H9 (cell line): ENCODE measurements around the gene ZFYVE19. TPM values are rescaled to one million over a fixed set of nuclear protein-coding genes. Genes with fewer than 3 reads are reported as not detected.

Source experiments
- DNase-seq: peaks from one replicate; pipeline ENCODE4 v3.0.0-alpha.2; 2017
- H2AFZ ChIP-seq: one replicate; pipeline ENCODE4 v1.6.1; 2013; ENCODE audit warnings: mild to moderate bottlenecking, low read length, control low read depth, moderate library complexity
- H2AK5ac ChIP-seq: 2 replicates; pipeline ENCODE4 v1.6.1; 2013; ENCODE audit warnings: low read length, control low read depth, mixed read lengths; ENCODE audit not compliant: insufficient read length
- H2BK120ac ChIP-seq: one replicate; pipeline ENCODE4 v1.6.1; 2013; ENCODE audit warnings: low read depth, mild to moderate bottlenecking, low read length, control low read depth, inconsistent platforms; ENCODE audit not compliant: poor library complexity, severe bottlenecking
- H2BK12ac ChIP-seq: 2 replicates; pipeline ENCODE4 v1.6.1; 2013; ENCODE audit warnings: low read length, control low read depth, mixed read lengths, low read depth; ENCODE audit not compliant: insufficient read length
- H2BK15ac ChIP-seq: 2 replicates; pipeline ENCODE4 v1.6.1; 2013; ENCODE audit warnings: low read depth, low read length, control low read depth
- H2BK20ac ChIP-seq: one replicate; pipeline ENCODE4 v1.6.1; 2013; ENCODE audit warnings: low read depth, mild to moderate bottlenecking, low read length, control low read depth, inconsistent platforms; ENCODE audit not compliant: poor library complexity, severe bottlenecking
- H2BK5ac ChIP-seq: 2 replicates; pipeline ENCODE4 v1.6.1; 2013; ENCODE audit warnings: low read length, control low read depth, mixed read lengths; ENCODE audit not compliant: insufficient read length
- H3K14ac ChIP-seq: 2 replicates; pipeline ENCODE4 v1.6.1; 2013; ENCODE audit warnings: low read length, control low read depth; ENCODE audit not compliant: insufficient read depth
- H3K18ac ChIP-seq: 2 replicates; pipeline ENCODE4 v1.6.1; 2013; ENCODE audit warnings: low read depth, mild to moderate bottlenecking, mixed read lengths, low read length, control low read depth; ENCODE audit not compliant: insufficient read length
- H3K23ac ChIP-seq: 2 replicates; pipeline ENCODE4 v1.6.1; 2013; ENCODE audit warnings: low read length, control low read depth, mixed read lengths, low read depth; ENCODE audit not compliant: insufficient read length
- H3K23me2 ChIP-seq: 2 replicates; pipeline ENCODE4 v1.6.1; 2013; ENCODE audit warnings: low read depth, mild to moderate bottlenecking, mixed read lengths, low read length, control low read depth; ENCODE audit not compliant: insufficient read length, poor library complexity, severe bottlenecking
- H3K27ac ChIP-seq: 2 replicates; pipeline ENCODE4 v1.5.1; 2013; ENCODE audit warnings: low read length, control low read depth, mixed read lengths, low read depth; ENCODE audit not compliant: insufficient read length
- H3K27me3 ChIP-seq: 2 replicates; pipeline ENCODE4 v1.6.1; 2013; ENCODE audit warnings: low read length, control low read depth, inconsistent platforms; ENCODE audit not compliant: insufficient read depth
- H3K4ac ChIP-seq: 2 replicates; pipeline ENCODE4 v1.6.1; 2013; ENCODE audit warnings: low read depth, mild to moderate bottlenecking, control low read depth, inconsistent platforms, low read length, moderate library complexity
- H3K4me1 ChIP-seq: 2 replicates; pipeline ENCODE4 v1.6.1; 2013; ENCODE audit warnings: low read length, control low read depth, inconsistent platforms; ENCODE audit not compliant: insufficient read depth
- H3K4me2 ChIP-seq: 2 replicates; pipeline ENCODE4 v1.6.1; 2013; ENCODE audit warnings: low read length, control low read depth, mixed read lengths; ENCODE audit not compliant: insufficient read length, insufficient read depth
- H3K56ac ChIP-seq: 2 replicates; pipeline ENCODE4 v1.6.1; 2013; ENCODE audit warnings: low read depth, mild to moderate bottlenecking, mixed read lengths, low read length, control low read depth; ENCODE audit not compliant: insufficient read length
- H3K79me1 ChIP-seq: 2 replicates; pipeline ENCODE4 v1.6.1; 2013; ENCODE audit warnings: low read depth, mild to moderate bottlenecking, moderate library complexity, low read length, control low read depth, inconsistent platforms; ENCODE audit not compliant: insufficient read depth, poor library complexity, severe bottlenecking
- H3K79me2 ChIP-seq: 2 replicates; pipeline ENCODE4 v1.6.1; 2013; ENCODE audit warnings: low read length, control low read depth, inconsistent platforms; ENCODE audit not compliant: insufficient read depth
- H3K9ac ChIP-seq: 2 replicates; pipeline ENCODE4 v1.6.1; 2013; ENCODE audit warnings: low read length, control low read depth, mixed read lengths; ENCODE audit not compliant: insufficient read length; ENCODE audit errors: extremely low read depth
- H3K9me3 ChIP-seq: one replicate; pipeline ENCODE4 v1.6.1; 2013; ENCODE audit warnings: low read depth, low read length, inconsistent platforms; ENCODE audit not compliant: control insufficient read depth
- H3T11ph ChIP-seq: one replicate; pipeline ENCODE4 v1.6.1; 2013; ENCODE audit warnings: mild to moderate bottlenecking, low read length, control low read depth, inconsistent platforms
- H4K20me1 ChIP-seq: one replicate; pipeline ENCODE4 v1.6.1; 2013; ENCODE audit not compliant: control insufficient read depth, insufficient read length, insufficient read depth
- H4K5ac ChIP-seq: 2 replicates; pipeline ENCODE4 v1.6.1; 2013; ENCODE audit warnings: low read depth, mild to moderate bottlenecking, mixed read lengths, low read length, control low read depth; ENCODE audit not compliant: insufficient read length
- H4K8ac ChIP-seq: replicated peaks from 2 replicates; pipeline ENCODE4 v1.6.1; 2013; ENCODE audit warnings: low read length, control low read depth, mixed read lengths, low read depth; ENCODE audit not compliant: insufficient read length
- H4K91ac ChIP-seq: 2 replicates; pipeline ENCODE4 v1.6.1; 2013; ENCODE audit warnings: low read depth, mild to moderate bottlenecking, moderate library complexity, mixed read lengths, low read length, control low read depth; ENCODE audit not compliant: insufficient read length
- H3K27ac Mint-ChIP-seq, 3 experiments: 2 replicates in 2 of 3; 3 replicates in 1 of 3; pipeline ENCODE4 v1.8.0; 2020 to 2021; ENCODE audit warnings: mixed read lengths in 3 of 3, mild to moderate bottlenecking in 1 of 3, moderate library complexity in 1 of 3
- H3K27me3 Mint-ChIP-seq: 2 replicates; pipeline ENCODE4 v1.8.0; 2021; ENCODE audit warnings: low read depth, mild to moderate bottlenecking, moderate library complexity, mixed read lengths
- H3K36me3 Mint-ChIP-seq, 3 experiments: 2 replicates in 2 of 3; 3 replicates in 1 of 3; pipeline ENCODE4 v1.8.0; 2020 to 2021; ENCODE audit warnings: low read depth in 3 of 3, mixed read lengths in 3 of 3; ENCODE audit not compliant: insufficient read depth in 1 of 3
- H3K4me1 Mint-ChIP-seq, 2 experiments: 2 replicates each; pipeline ENCODE4 v1.8.0; 2020; ENCODE audit warnings: mixed read lengths in 2 of 2
- H3K4me3 Mint-ChIP-seq, 2 experiments: 2 replicates in 1 of 2; 3 replicates in 1 of 2; pipeline ENCODE4 v1.8.0; 2020 to 2021; ENCODE audit warnings: mild to moderate bottlenecking in 2 of 2, mixed read lengths in 2 of 2, moderate library complexity in 1 of 2
- H3K9me3 Mint-ChIP-seq, 2 experiments: 2 replicates in 1 of 2; 3 replicates in 1 of 2; pipeline ENCODE4 v1.8.0; 2020; ENCODE audit warnings: mild to moderate bottlenecking in 2 of 2, mixed read lengths in 2 of 2, moderate library complexity in 1 of 2
- CTCF ChIP-seq: fragments of 200-600 bp; sonication (generic); conservative IDR thresholded peaks from 3 replicates; pipeline ENCODE4 v1.8.0; 2021; ENCODE audit warnings: antibody characterized with exemption, mild to moderate bottlenecking
- WGBS: extraction: QIAGEN DNeasy Blood & Tissue Kit; methylation state at CpG from one replicate; pipeline ENCODE4 v1.1.7; 2013; ENCODE audit warnings: missing lambda C conversion rate, low lambda C conversion rate, mixed read lengths; ENCODE audit not compliant: insufficient read length; ENCODE audit errors: extremely low coverage; 5-methylcytosine and 5-hydroxymethylcytosine counted together
- total RNA-seq: library from RNA; stranded (reverse); gene quantifications from 2 replicates; pipeline ENCODE4 v1.2.1, GENCODE V29; 2021

The ZFYVE19 gene
- total RNA-seq, 1 experiment from 2014 or later: 11.3 TPM

- Histone ChIP-seq H3K18ac (no peak overlapping the region), H3K27me3 (no peaks in the 10 kb centered on the region), H3K56ac (no peak overlapping the region), H3K79me1 (no peaks in the 10 kb centered on the region), H3K14ac (no peak overlapping the region), H4K8ac (no peak overlapping the region), H3K23ac (no peak overlapping the region), H3K4me1 (no peaks in the 10 kb centered on the region), H3T11ph (no peak overlapping the region), H2BK12ac (no peak overlapping the region), H3K9ac (no peak overlapping the region), H2BK5ac (no peak overlapping the region), H4K5ac (no peak overlapping the region), H3K79me2 (no peaks in the 10 kb centered on the region), H4K20me1 (no peaks in the 10 kb centered on the region), H4K91ac (no peak overlapping the region), H3K23me2 (no peaks in the 10 kb centered on the region), H3K4ac (no peak overlapping the region), H2AFZ (no peak overlapping the region), H2BK15ac (no peak overlapping the region), H3K27ac (no peak overlapping the region), H3K4me2 (no peak overlapping the region), H3K9me3 (no peaks in the 10 kb centered on the region), H2AK5ac (no peak overlapping the region), H2BK20ac (no peak overlapping the region), H2BK120ac (no peak overlapping the region)
- no peak for TF ChIP-seq CTCF
- Mint-ChIP-seq H3K4me3 (no peak overlapping the region), H3K27me3 (no peaks in the 10 kb centered on the region), H3K9me3 (no peaks in the 10 kb centered on the region), H3K4me1 (peaks cover 2% of the 10 kb centered on the region in 2 experiments; a peak in 3 of 4 replicates), H3K36me3 (peaks cover 0 to 1% (median 0%) of the 10 kb centered on the region in 3 experiments; a peak in 1 of 7 replicates), H3K27ac (no peak overlapping the region)
- DNase-seq: no peak
- WGBS: no CpG with 5 or more reads among the region's 1 CpG
Observed at GRCh38 chr15:40836020-40836419, 29.1 kb downstream of the ZFYVE19 start.
